Mucosa of rectum (tissue), 2 donors: Measurements from ENCODE around the gene WNT1.
A peak's percentile ranks its signal among the peaks of the same experiment; 100 is the strongest.

Experiments used
- H3K27ac ChIP-seq, 2 donors: one replicate each; pipeline ENCODE4 v1.7.0; 2013; ENCODE audit warnings: inconsistent platforms in 2 of 2, low read depth in 2 of 2, low read length in 2 of 2
- H3K27me3 ChIP-seq, 2 donors: one replicate each; pipeline ENCODE4 v1.7.0; 2013; ENCODE audit warnings: low read length in 2 of 2; ENCODE audit not compliant: control insufficient read depth in 2 of 2, insufficient read depth in 2 of 2
- H3K36me3 ChIP-seq, 2 donors: one replicate each; pipeline ENCODE4 v1.7.0; 2013; ENCODE audit warnings: low read length in 2 of 2; ENCODE audit not compliant: control insufficient read depth in 2 of 2, insufficient read depth in 2 of 2
- H3K4me1 ChIP-seq, 2 donors: one replicate each; pipeline ENCODE4 v1.7.0; 2013; ENCODE audit warnings: low read length in 2 of 2, mild to moderate bottlenecking in 1 of 2; ENCODE audit not compliant: control insufficient read depth in 2 of 2, insufficient read depth in 2 of 2
- H3K4me3 ChIP-seq, 2 donors: one replicate each; pipeline ENCODE4 v1.7.0; 2013; ENCODE audit warnings: low read length in 2 of 2
- H3K9ac ChIP-seq, 2 donors: one replicate each; pipeline ENCODE4 v1.7.0; 2013; ENCODE audit warnings: low read length in 2 of 2, low read depth in 1 of 2, mild to moderate bottlenecking in 1 of 2
- H3K9me3 ChIP-seq, 2 donors: one replicate each; pipeline ENCODE4 v1.7.0; 2013; ENCODE audit warnings: low read length in 2 of 2; ENCODE audit not compliant: control insufficient read depth in 2 of 2
- donor health status: healthy.
- donor health status: Normal muscosa, but diverticular disease.

Gene WNT1

GRCh38 chr12:48943221-48943620 lies 34.9 kb upstream of the WNT1 start:
- Histone ChIP-seq H3K27me3 (no peaks in the 10 kb centered on the region), H3K4me1 (peaks cover 0 to 11% of the 10 kb centered on the region in 2 donors), H3K9me3 (no peaks in the 10 kb centered on the region), H3K4me3 (no peak overlapping the region), H3K36me3 (peaks cover 25 to 35% of the 10 kb centered on the region in 2 donors), H3K27ac (no peak overlapping the region), H3K9ac (no peak overlapping the region)

- no peak overlapping the region for H3K9ac ChIP-seq
- no peaks in the 10 kb centered on the region for H3K9me3 ChIP-seq
- H3K27me3 ChIP-seq, result no peaks in the 10 kb centered on the region
- H3K36me3 ChIP-seq, result peaks cover under 1 to 6% of the 10 kb centered on the region in 2 donors
- H3K4me1 ChIP-seq, result peaks cover 0 to 13% of the 10 kb centered on the region in 2 donors
- H3K27ac ChIP-seq, result no peak overlapping the region
- H3K4me3 ChIP-seq, result no peak overlapping the region
These were observed 31.9 kb upstream of the WNT1 start for GRCh38 chr12:48946205-48946604.

GRCh38 chr12:48946943-48947342 lies 31.2 kb upstream of the WNT1 start:
- H3K9ac ChIP-seq, result no peak overlapping the region
- H3K4me3 ChIP-seq, result no peak overlapping the region
- H3K27ac ChIP-seq, result peak overlapping the region in 1 of 2 donors; percentile 32
- H3K27me3 ChIP-seq, result no peaks in the 10 kb centered on the region
- peaks cover under 1 to 2% of the 10 kb centered on the region in 2 donors for H3K36me3 ChIP-seq
- H3K9me3 ChIP-seq, result no peaks in the 10 kb centered on the region
- H3K4me1 ChIP-seq, result peaks cover 0 to 13% of the 10 kb centered on the region in 2 donors

- Histone ChIP-seq H3K9ac (no peak overlapping the region), H3K4me3 (peak overlapping the region in 1 of 2 donors; percentile 3), H3K36me3 (peaks cover 7 to 8% of the 10 kb centered on the region in 2 donors), H3K27ac (peak overlapping the region; percentile 68 to 69), H3K4me1 (peaks cover 0 to 13% of the 10 kb centered on the region in 2 donors), H3K27me3 (no peaks in the 10 kb centered on the region), H3K9me3 (no peaks in the 10 kb centered on the region)
These were observed 30.4 kb upstream of the WNT1 start for GRCh38 chr12:48947727-48948126.

GRCh38 chr12:48952691-48953090 lies 25.4 kb upstream of the WNT1 start:
- Histone ChIP-seq H3K4me1 (peaks cover 2 to 15% of the 10 kb centered on the region in 2 donors), H3K9ac (no peak overlapping the region), H3K27ac (no peak overlapping the region), H3K27me3 (no peaks in the 10 kb centered on the region), H3K9me3 (no peaks in the 10 kb centered on the region), H3K36me3 (peaks cover 12 to 14% of the 10 kb centered on the region in 2 donors), H3K4me3 (no peak overlapping the region)

- H3K36me3 ChIP-seq, result peaks cover 12 to 14% of the 10 kb centered on the region in 2 donors
- H3K27me3 ChIP-seq, result no peaks in the 10 kb centered on the region
- H3K9ac ChIP-seq, result no peak overlapping the region
- peaks cover 4 to 15% of the 10 kb centered on the region in 2 donors for H3K4me1 ChIP-seq
- H3K4me3 ChIP-seq, result no peak overlapping the region
- no peak overlapping the region for H3K27ac ChIP-seq
- no peaks in the 10 kb centered on the region for H3K9me3 ChIP-seq
These were observed 24.1 kb upstream of the WNT1 start for GRCh38 chr12:48954061-48954460.

GRCh38 chr12:48954841-48955501 lies 23.2 kb upstream of the WNT1 start:
- H3K9me3 ChIP-seq, result no peaks in the 10 kb centered on the region
- peaks cover 12 to 14% of the 10 kb centered on the region in 2 donors for H3K36me3 ChIP-seq
- H3K27ac ChIP-seq, result no peak overlapping the region
- H3K4me1 ChIP-seq, result peaks cover 4 to 15% of the 10 kb centered on the region in 2 donors
- no peaks in the 10 kb centered on the region for H3K27me3 ChIP-seq
- no peak overlapping the region for H3K9ac ChIP-seq
- no peak overlapping the region for H3K4me3 ChIP-seq

GRCh38 chr12:48956279-48957140 lies 21.6 kb upstream of the WNT1 start:
- peak overlapping the region; percentile 87 for H3K9ac ChIP-seq
- peaks cover 4 to 15% of the 10 kb centered on the region in 2 donors for H3K4me1 ChIP-seq
- H3K27me3 ChIP-seq, result no peaks in the 10 kb centered on the region
- H3K9me3 ChIP-seq, result no peaks in the 10 kb centered on the region
- H3K4me3 ChIP-seq, result peak overlapping the region; percentile 92 to 98
- peaks cover 12 to 14% of the 10 kb centered on the region in 2 donors for H3K36me3 ChIP-seq
- peak overlapping the region; percentile 83 to 89 for H3K27ac ChIP-seq

- Histone ChIP-seq H3K9me3 (no peaks in the 10 kb centered on the region), H3K36me3 (peaks cover 8 to 9% of the 10 kb centered on the region in 2 donors), H3K4me1 (peaks cover 4 to 15% of the 10 kb centered on the region in 2 donors), H3K4me3 (peak within 1 kb of the TSS; percentile 92 to 98), H3K27ac (peak within 1 kb of the TSS; percentile 83 to 89), H3K9ac (peak within 1 kb of the TSS; percentile 87), H3K27me3 (no peaks in the 10 kb centered on the region)
These were observed 20.7 kb upstream of the WNT1 start, which contains the start of gene ARF3 for GRCh38 chr12:48957141-48958048. Gene ARF3, minus strand, starts transcription at chr12:48957487. Its CDS starts 16,392 bp downstream, at chr12:48941095.
